Measurements from ENCODE around the gene FBXO47. TPM values are rescaled to one million over a fixed set of nuclear protein-coding genes. Genes with fewer than 3 reads are reported as not detected.

The FBXO47 gene
- total and polyA plus RNA-seq, 9 of the 15 experiments (the other 6 are each of a cell fraction or from before 2014, with no cell fraction given), result not detected

DNA sequence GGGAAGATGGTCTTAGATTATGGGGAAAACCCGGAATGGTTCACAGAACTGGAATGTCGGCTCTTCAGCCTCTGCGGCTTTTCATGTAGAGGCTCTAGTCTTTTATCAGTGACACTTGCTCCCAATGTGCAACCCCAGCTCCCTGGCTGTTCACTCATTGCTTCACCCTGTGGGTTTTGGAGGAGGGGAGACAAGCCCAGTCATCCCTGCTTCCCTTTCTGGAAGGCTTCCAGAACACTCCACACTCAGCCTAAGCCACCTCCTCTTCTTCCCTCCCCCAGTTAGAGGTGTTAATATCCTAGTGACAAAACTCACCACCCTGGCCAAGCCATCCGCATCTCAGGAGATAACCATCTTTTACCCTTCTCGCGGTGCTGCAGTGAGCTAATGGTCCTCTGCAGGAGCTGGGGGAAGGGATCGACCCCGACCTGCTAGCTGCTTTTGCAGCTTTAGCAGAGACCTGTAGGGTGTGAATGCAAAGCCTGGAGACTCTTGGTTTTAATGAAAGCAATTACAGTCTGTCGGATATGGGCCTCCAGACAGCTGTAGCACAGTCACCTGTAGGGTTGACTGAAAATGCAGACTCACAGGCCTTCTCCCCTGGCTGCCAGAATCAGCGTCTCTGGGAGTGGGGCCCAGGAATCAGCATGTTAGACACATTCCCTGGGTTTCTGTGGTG is 66.1 kb downstream of the FBXO47 start (continued):
- 0 out of 4 replicates have a peak, but pooled peaks of 1 of the 2 experiments have one; percentile 25 for TF ChIP-seq KDM4B (IDR thresholded peaks at IDR 0.05; ENCODE audit: borderline replicate concordance in 2 of 2, low read depth in 1 of 2)
- TF ChIP-seq, protein P1, sequence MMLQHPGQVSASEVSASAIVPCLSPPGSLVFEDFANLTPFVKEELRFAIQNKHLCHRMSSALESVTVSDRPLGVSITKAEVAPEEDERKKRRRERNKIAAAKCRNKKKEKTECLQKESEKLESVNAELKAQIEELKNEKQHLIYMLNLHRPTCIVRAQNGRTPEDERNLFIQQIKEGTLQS (IDR thresholded peaks at IDR 0.05), result peak; percentile 77
- TF ChIP-seq, protein P1 (CRISPR knock-in tag; conservative IDR thresholded peaks at IDR 0.05), result 0 out of 2 replicates have a peak, but pooled peaks have one; percentile 41
- TF ChIP-seq, protein P2, sequence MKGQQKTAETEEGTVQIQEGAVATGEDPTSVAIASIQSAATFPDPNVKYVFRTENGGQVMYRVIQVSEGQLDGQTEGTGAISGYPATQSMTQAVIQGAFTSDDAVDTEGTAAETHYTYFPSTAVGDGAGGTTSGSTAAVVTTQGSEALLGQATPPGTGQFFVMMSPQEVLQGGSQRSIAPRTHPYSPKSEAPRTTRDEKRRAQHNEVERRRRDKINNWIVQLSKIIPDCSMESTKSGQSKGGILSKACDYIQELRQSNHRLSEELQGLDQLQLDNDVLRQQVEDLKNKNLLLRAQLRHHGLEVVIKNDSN (CRISPR knock-in tag; IDR thresholded peaks at IDR 0.05), result no peak
- TF ChIP-seq EGR1 (conservative IDR thresholded peaks at IDR 0.05), result peak; percentile 27; the same call in 1 of the 2 replicates
- TF ChIP-seq MTA3 (IDR thresholded peaks at IDR 0.05; ENCODE audit: borderline replicate concordance), result peak; percentile 38; the same call in 1 of the 2 replicates
- TF ChIP-seq, protein P3, sequence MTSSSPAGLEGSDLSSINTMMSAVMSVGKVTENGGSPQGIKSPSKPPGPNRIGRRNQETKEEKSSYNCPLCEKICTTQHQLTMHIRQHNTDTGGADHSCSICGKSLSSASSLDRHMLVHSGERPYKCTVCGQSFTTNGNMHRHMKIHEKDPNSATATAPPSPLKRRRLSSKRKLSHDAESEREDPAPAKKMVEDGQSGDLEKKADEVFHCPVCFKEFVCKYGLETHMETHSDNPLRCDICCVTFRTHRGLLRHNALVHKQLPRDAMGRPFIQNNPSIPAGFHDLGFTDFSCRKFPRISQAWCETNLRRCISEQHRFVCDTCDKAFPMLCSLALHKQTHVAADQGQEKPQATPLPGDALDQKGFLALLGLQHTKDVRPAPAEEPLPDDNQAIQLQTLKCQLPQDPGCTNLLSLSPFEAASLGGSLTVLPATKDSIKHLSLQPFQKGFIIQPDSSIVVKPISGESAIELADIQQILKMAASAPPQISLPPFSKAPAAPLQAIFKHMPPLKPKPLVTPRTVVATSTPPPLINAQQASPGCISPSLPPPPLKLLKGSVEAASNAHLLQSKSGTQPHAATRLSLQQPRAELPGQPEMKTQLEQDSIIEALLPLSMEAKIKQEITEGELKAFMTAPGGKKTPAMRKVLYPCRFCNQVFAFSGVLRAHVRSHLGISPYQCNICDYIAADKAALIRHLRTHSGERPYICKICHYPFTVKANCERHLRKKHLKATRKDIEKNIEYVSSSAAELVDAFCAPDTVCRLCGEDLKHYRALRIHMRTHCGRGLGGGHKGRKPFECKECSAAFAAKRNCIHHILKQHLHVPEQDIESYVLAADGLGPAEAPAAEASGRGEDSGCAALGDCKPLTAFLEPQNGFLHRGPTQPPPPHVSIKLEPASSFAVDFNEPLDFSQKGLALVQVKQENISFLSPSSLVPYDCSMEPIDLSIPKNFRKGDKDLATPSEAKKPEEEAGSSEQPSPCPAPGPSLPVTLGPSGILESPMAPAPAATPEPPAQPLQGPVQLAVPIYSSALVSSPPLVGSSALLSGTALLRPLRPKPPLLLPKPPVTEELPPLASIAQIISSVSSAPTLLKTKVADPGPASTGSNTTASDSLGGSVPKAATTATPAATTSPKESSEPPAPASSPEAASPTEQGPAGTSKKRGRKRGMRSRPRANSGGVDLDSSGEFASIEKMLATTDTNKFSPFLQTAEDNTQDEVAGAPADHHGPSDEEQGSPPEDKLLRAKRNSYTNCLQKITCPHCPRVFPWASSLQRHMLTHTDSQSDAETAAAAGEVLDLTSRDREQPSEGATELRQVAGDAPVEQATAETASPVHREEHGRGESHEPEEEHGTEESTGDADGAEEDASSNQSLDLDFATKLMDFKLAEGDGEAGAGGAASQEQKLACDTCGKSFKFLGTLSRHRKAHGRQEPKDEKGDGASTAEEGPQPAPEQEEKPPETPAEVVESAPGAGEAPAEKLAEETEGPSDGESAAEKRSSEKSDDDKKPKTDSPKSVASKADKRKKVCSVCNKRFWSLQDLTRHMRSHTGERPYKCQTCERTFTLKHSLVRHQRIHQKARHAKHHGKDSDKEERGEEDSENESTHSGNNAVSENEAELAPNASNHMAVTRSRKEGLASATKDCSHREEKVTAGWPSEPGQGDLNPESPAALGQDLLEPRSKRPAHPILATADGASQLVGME (CRISPR knock-in tag; IDR thresholded peaks at IDR 0.05), result peak; percentile 26; the same call in 1 of the 2 replicates
- TF ChIP-seq NR2C2 (CRISPR knock-in tag; IDR thresholded peaks at IDR 0.05), result no peak
- TF ChIP-seq NR2C2 (tag; IDR thresholded peaks at IDR 0.05), result peak; percentile 62; the same call in 1 of the 2 replicates
- TF ChIP-seq, protein P4, sequence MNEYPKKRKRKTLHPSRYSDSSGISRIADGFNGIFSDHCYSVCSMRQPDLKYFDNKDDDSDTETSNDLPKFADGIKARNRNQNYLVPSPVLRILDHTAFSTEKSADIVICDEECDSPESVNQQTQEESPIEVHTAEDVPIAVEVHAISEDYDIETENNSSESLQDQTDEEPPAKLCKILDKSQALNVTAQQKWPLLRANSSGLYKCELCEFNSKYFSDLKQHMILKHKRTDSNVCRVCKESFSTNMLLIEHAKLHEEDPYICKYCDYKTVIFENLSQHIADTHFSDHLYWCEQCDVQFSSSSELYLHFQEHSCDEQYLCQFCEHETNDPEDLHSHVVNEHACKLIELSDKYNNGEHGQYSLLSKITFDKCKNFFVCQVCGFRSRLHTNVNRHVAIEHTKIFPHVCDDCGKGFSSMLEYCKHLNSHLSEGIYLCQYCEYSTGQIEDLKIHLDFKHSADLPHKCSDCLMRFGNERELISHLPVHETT (CRISPR knock-in tag; conservative IDR thresholded peaks at IDR 0.05 in 1 of 2, IDR thresholded peaks at IDR 0.05 in 1 of 2), result peak in 1 of 2 experiments; percentile 51; a peak in 1 of 4 replicates
- peak; percentile 51; the same call in 1 of the 2 replicates for TF ChIP-seq ZNF263 (CRISPR knock-in tag; IDR thresholded peaks at IDR 0.05; ENCODE audit: borderline replicate concordance)
- TF ChIP-seq PHB2 (IDR thresholded peaks at IDR 0.05; ENCODE audit: low read depth), result no peak
- no peak for TF ChIP-seq PCBP2 (IDR thresholded peaks at IDR 0.05; ENCODE audit: low read depth, low read length, poor library complexity, severe bottlenecking)
- TF ChIP-seq CSDE1 (IDR thresholded peaks at IDR 0.05), result no peak
- TF ChIP-seq JUN (IDR thresholded peaks at IDR 0.05; ENCODE audit: borderline replicate concordance, low read depth, low read length), result no peak
- no peak for TF ChIP-seq JUN (CRISPR knock-in tag; IDR thresholded peaks at IDR 0.05; ENCODE audit: borderline replicate concordance)
- TF ChIP-seq ATF7 (IDR thresholded peaks at IDR 0.05), result peak; percentile 71

Data from K562 (cell line).